GM12878 (cell line): ENCODE data around the gene MED6. TPM values are rescaled to one million over a fixed set of nuclear protein-coding genes. Genes with fewer than 3 reads are reported as not detected.
A peak's percentile ranks its signal among the peaks of the same experiment; 100 is the strongest.

Experiments used
- CBX5 ChIP-seq: sonication (generic); IDR thresholded peaks from 2 replicates; pipeline ENCODE4 v1.6.1; 2016; ENCODE audit warnings: low read depth, moderate library complexity, mild to moderate bottlenecking, inconsistent platforms
- DPF2 ChIP-seq: fragments of 450-650 bp; IDR thresholded peaks from 2 replicates; pipeline ENCODE4 v1.6.1; 2017; ENCODE audit warnings: mild to moderate bottlenecking
- GATAD2B ChIP-seq: fragments of 450-650 bp; conservative IDR thresholded peaks from 2 replicates; pipeline ENCODE4 v1.6.1; 2017; ENCODE audit warnings: low read depth, mild to moderate bottlenecking, moderate library complexity
- HDAC6 ChIP-seq: fragments of 200-600 bp; sonication (generic); IDR thresholded peaks from one replicate; pipeline ENCODE4 v1.8.0; 2017; ENCODE audit warnings: antibody characterized with exemption; ENCODE audit not compliant: unreplicated experiment
- MTA2 ChIP-seq: fragments of 450-650 bp; IDR thresholded peaks from 2 replicates; pipeline ENCODE4 v1.6.1; 2016; ENCODE audit warnings: low read depth, mild to moderate bottlenecking, moderate library complexity
- MXI1 ChIP-seq: fragments of 150-350 bp; IDR thresholded peaks from 2 replicates; pipeline ENCODE4 v1.6.1; 2011; ENCODE audit warnings: low read depth, mild to moderate bottlenecking, inconsistent platforms, low read length, improper control_type of control experiment
- NFXL1 ChIP-seq: fragments of 450-650 bp; IDR thresholded peaks from 2 replicates; pipeline ENCODE4 v1.6.1; 2017; ENCODE audit warnings: antibody characterized with exemption, mild to moderate bottlenecking, borderline replicate concordance
- POLR2AphosphoS5 ChIP-seq: IDR thresholded peaks from 2 replicates; pipeline ENCODE4 v1.6.1; 2011; ENCODE audit warnings: mild to moderate bottlenecking, low read length, inconsistent platforms
- RCOR1 ChIP-seq: conservative IDR thresholded peaks from 2 replicates; pipeline ENCODE4 v1.6.1; 2012; ENCODE audit warnings: low read depth, low read length, improper control_type of control experiment
- RUNX3 ChIP-seq: IDR thresholded peaks from 2 replicates; pipeline ENCODE4 v1.6.1; 2012; ENCODE audit warnings: low read length, inconsistent platforms
- SREBF1 ChIP-seq: IDR thresholded peaks from 2 replicates; pipeline ENCODE4 v1.6.1; 2012; ENCODE audit warnings: mild to moderate bottlenecking, low read length
- polyA plus RNA-seq, 11 experiments: library from polyadenylated mRNA; depleted of rRNA in 4 of 11; unstranded in 6 of 11; stranded (reverse) in 5 of 11; fragments of >200 nt; fragmentation: Nextera tagmentation in 4 of 11; fragmentation: Illumina TruSeq in 1 of 11; extraction: Ambion mirVana in 4 of 11; extraction: Trizol in 1 of 11; gene quantifications; 1 replicate in 1 of 11; 2 replicates in 10 of 11; pipeline versions ENCODE4 v1.2.1 to v1.2.3, GENCODE V29; 2011 to 2016; ENCODE audit warnings: inconsistent platforms in 2 of 11, missing spikeins in 2 of 11, low read depth in 1 of 11
- total RNA-seq, 4 experiments: library from RNA; depleted of rRNA in 3 of 4; stranded (reverse); fragments of >200 nt in 3 of 4; fragmentation: Illumina TruSeq in 1 of 4; extraction: Trizol in 1 of 4; gene quantifications; 2 replicates each; pipeline versions ENCODE4 v1.2.1 to v1.2.3, GENCODE V29; 2013 to 2021
- TF ChIP-seq, protein P1 (sequence below): fragments of 450-650 bp; IDR thresholded peaks from 2 replicates; pipeline ENCODE4 v1.6.1; 2017; ENCODE audit warnings: borderline replicate concordance
- TF ChIP-seq, protein P2 (sequence below): fragments of 450-650 bp; IDR thresholded peaks from 2 replicates; pipeline ENCODE4 v1.6.1; 2016; ENCODE audit warnings: mild to moderate bottlenecking, moderate library complexity, borderline replicate concordance
- TF ChIP-seq, protein P3 (sequence below): fragments of 450-650 bp; IDR thresholded peaks from 2 replicates; pipeline ENCODE4 v1.6.1; 2018; ENCODE audit warnings: mild to moderate bottlenecking, low read depth, moderate library complexity; ENCODE audit not compliant: partially characterized antibody
- TF ChIP-seq, protein P4 (sequence below): fragments of 150-350 bp; IDR thresholded peaks from 2 replicates; pipeline ENCODE4 v1.6.1; 2014; ENCODE audit warnings: mild to moderate bottlenecking, low read depth, low read length
- TF ChIP-seq, protein P5 (sequence below): fragments of 450-650 bp; formaldehyde crosslinking; IDR thresholded peaks from 2 replicates; pipeline ENCODE4 v1.4.0; 2020; ENCODE audit warnings: mild to moderate bottlenecking, moderate library complexity

The MED6 gene
- total and polyA plus RNA-seq, 10 of the 15 experiments (the other 5 are each of a cell fraction or from before 2014, with no cell fraction given) = 29.2 to 74.9 (median 46.2) TPM

DNA sequence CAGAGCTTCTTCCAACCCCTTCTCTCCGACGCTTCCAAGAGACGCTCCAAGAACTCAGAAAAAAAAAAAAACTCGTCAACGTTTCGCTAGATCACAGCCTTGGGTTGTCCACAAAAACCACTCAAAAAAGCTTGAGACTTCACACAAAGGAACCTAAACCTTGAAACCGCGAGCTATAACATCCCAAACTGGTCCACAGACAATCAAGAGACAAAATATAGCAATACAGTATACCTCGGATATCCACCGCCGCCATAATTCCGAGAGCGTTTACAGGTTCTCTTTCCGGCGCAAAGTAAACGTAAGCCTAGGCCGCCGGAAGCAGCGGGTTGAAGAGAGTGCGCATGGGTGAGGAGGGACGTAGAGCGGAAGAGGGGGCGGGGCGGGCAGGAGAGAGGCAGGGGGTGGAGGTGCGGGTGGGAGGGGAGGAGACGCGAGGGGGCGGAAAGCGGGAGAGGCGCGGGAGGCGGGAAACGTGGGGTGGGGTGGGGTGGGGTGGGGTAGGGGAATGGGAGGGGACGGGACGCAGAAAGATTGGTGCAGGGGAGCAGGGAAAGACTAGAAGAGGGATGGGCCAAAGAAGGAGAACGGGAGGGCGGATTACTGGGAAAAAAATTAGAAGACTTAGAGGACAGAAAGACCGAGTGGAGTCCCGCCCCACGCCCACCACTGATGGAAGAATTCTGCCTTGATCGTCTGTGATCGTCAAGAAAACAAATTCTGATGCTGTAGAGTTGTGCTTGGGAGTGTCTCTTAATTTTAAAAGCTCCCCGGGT is at the start of gene MED6 (continued):
- TF ChIP-seq, protein P1, sequence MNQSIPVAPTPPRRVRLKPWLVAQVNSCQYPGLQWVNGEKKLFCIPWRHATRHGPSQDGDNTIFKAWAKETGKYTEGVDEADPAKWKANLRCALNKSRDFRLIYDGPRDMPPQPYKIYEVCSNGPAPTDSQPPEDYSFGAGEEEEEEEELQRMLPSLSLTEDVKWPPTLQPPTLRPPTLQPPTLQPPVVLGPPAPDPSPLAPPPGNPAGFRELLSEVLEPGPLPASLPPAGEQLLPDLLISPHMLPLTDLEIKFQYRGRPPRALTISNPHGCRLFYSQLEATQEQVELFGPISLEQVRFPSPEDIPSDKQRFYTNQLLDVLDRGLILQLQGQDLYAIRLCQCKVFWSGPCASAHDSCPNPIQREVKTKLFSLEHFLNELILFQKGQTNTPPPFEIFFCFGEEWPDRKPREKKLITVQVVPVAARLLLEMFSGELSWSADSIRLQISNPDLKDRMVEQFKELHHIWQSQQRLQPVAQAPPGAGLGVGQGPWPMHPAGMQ = no peak
- TF ChIP-seq, protein P2, sequence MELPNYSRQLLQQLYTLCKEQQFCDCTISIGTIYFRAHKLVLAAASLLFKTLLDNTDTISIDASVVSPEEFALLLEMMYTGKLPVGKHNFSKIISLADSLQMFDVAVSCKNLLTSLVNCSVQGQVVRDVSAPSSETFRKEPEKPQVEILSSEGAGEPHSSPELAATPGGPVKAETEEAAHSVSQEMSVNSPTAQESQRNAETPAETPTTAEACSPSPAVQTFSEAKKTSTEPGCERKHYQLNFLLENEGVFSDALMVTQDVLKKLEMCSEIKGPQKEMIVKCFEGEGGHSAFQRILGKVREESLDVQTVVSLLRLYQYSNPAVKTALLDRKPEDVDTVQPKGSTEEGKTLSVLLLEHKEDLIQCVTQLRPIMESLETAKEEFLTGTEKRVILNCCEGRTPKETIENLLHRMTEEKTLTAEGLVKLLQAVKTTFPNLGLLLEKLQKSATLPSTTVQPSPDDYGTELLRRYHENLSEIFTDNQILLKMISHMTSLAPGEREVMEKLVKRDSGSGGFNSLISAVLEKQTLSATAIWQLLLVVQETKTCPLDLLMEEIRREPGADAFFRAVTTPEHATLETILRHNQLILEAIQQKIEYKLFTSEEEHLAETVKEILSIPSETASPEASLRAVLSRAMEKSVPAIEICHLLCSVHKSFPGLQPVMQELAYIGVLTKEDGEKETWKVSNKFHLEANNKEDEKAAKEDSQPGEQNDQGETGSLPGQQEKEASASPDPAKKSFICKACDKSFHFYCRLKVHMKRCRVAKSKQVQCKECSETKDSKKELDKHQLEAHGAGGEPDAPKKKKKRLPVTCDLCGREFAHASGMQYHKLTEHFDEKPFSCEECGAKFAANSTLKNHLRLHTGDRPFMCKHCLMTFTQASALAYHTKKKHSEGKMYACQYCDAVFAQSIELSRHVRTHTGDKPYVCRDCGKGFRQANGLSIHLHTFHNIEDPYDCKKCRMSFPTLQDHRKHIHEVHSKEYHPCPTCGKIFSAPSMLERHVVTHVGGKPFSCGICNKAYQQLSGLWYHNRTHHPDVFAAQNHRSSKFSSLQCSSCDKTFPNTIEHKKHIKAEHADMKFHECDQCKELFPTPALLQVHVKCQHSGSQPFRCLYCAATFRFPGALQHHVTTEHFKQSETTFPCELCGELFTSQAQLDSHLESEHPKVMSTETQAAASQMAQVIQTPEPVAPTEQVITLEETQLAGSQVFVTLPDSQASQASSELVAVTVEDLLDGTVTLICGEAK = peak; percentile 94
- TF ChIP-seq POLR2AphosphoS5 (peak; percentile 71), RCOR1 (no peak), GATAD2B (no peak), MTA2 (no peak), RUNX3 (no peak), MXI1 (peak; percentile 64), DPF2 (no peak), NFXL1 (no peak), SREBF1 (no peak), HDAC6 (no peak), CBX5 (no peak)
- TF ChIP-seq, protein P3, sequence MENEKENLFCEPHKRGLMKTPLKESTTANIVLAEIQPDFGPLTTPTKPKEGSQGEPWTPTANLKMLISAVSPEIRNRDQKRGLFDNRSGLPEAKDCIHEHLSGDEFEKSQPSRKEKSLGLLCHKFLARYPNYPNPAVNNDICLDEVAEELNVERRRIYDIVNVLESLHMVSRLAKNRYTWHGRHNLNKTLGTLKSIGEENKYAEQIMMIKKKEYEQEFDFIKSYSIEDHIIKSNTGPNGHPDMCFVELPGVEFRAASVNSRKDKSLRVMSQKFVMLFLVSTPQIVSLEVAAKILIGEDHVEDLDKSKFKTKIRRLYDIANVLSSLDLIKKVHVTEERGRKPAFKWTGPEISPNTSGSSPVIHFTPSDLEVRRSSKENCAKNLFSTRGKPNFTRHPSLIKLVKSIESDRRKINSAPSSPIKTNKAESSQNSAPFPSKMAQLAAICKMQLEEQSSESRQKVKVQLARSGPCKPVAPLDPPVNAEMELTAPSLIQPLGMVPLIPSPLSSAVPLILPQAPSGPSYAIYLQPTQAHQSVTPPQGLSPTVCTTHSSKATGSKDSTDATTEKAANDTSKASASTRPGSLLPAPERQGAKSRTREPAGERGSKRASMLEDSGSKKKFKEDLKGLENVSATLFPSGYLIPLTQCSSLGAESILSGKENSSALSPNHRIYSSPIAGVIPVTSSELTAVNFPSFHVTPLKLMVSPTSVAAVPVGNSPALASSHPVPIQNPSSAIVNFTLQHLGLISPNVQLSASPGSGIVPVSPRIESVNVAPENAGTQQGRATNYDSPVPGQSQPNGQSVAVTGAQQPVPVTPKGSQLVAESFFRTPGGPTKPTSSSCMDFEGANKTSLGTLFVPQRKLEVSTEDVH = peak; percentile 89
- TF ChIP-seq, protein P4, sequence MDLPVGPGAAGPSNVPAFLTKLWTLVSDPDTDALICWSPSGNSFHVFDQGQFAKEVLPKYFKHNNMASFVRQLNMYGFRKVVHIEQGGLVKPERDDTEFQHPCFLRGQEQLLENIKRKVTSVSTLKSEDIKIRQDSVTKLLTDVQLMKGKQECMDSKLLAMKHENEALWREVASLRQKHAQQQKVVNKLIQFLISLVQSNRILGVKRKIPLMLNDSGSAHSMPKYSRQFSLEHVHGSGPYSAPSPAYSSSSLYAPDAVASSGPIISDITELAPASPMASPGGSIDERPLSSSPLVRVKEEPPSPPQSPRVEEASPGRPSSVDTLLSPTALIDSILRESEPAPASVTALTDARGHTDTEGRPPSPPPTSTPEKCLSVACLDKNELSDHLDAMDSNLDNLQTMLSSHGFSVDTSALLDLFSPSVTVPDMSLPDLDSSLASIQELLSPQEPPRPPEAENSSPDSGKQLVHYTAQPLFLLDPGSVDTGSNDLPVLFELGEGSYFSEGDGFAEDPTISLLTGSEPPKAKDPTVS = no peak
- TF ChIP-seq, protein P5, sequence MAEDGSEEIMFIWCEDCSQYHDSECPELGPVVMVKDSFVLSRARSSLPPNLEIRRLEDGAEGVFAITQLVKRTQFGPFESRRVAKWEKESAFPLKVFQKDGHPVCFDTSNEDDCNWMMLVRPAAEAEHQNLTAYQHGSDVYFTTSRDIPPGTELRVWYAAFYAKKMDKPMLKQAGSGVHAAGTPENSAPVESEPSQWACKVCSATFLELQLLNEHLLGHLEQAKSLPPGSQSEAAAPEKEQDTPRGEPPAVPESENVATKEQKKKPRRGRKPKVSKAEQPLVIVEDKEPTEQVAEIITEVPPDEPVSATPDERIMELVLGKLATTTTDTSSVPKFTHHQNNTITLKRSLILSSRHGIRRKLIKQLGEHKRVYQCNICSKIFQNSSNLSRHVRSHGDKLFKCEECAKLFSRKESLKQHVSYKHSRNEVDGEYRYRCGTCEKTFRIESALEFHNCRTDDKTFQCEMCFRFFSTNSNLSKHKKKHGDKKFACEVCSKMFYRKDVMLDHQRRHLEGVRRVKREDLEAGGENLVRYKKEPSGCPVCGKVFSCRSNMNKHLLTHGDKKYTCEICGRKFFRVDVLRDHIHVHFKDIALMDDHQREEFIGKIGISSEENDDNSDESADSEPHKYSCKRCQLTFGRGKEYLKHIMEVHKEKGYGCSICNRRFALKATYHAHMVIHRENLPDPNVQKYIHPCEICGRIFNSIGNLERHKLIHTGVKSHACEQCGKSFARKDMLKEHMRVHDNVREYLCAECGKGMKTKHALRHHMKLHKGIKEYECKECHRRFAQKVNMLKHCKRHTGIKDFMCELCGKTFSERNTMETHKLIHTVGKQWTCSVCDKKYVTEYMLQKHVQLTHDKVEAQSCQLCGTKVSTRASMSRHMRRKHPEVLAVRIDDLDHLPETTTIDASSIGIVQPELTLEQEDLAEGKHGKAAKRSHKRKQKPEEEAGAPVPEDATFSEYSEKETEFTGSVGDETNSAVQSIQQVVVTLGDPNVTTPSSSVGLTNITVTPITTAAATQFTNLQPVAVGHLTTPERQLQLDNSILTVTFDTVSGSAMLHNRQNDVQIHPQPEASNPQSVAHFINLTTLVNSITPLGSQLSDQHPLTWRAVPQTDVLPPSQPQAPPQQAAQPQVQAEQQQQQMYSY (CRISPR knock-in tag) = no peak
